ENCODE results near the gene CHIC2.

CHIC2 gene

DNA sequence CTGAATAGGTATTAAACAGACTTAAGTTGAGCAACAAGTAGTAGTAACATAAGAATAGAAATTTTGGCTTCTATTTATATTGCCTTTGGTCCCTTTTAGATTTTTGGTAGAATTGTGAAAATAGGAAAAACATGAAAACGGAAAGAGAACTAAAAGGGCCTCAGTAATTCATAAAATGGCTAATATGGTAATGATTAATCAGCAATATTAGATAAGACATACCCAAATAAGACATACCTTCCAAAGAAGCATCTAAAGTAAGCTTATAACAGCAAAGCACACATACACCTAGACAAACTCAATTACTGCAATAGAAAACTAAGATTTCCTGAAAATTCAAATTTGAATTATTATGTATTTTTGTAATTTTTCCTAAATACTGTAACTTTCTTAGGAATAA is 46.4 kb downstream of the CHIC2 start:
- no peak for TF ChIP-seq CTCF (IDR thresholded peaks at IDR 0.05; ENCODE audit: low read depth, low read length, missing control alignments)

GRCh38 chr4:54017308-54017707 is 47.1 kb downstream of the CHIC2 start:
- H3K4me3 ChIP-seq (ENCODE audit: low read depth, low read length), result no peak overlapping the region
- TF ChIP-seq CTCF (IDR thresholded peaks at IDR 0.05; ENCODE audit: low read depth, low read length, missing control alignments), result no peak
- DNase-seq (ENCODE audit: low read depth), result no peak

More for the DNA sequence above, 46.4 kb downstream of the CHIC2 start:
- no peak overlapping the region for H3K4me3 ChIP-seq (ENCODE audit: low read depth, low read length)
- no peak for DNase-seq (ENCODE audit: low read depth)

DNA sequence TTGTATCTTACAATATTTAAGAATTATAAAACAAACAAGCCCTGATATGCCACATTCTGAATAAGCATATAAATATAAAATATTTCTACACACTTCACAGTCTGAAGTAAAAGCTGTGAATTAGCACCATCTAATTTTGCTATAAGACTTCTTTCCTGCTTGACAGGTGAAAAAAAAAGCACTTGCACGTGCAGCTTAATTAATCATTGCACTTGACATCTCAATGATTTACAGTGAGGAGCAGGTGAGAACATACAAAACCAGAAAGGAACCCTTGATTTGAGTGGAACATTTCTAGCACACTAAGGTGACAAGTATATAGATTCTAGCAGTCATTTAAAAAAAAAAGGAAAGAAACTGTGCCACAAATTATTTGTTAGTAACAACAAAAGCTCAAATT is 47.9 kb downstream of the CHIC2 start:
- TF ChIP-seq CTCF (IDR thresholded peaks at IDR 0.05; ENCODE audit: low read depth, low read length, missing control alignments), result no peak
- no peak overlapping the region for H3K4me3 ChIP-seq (ENCODE audit: low read depth, low read length)
- DNase-seq (ENCODE audit: low read depth), result no peak

DNA sequence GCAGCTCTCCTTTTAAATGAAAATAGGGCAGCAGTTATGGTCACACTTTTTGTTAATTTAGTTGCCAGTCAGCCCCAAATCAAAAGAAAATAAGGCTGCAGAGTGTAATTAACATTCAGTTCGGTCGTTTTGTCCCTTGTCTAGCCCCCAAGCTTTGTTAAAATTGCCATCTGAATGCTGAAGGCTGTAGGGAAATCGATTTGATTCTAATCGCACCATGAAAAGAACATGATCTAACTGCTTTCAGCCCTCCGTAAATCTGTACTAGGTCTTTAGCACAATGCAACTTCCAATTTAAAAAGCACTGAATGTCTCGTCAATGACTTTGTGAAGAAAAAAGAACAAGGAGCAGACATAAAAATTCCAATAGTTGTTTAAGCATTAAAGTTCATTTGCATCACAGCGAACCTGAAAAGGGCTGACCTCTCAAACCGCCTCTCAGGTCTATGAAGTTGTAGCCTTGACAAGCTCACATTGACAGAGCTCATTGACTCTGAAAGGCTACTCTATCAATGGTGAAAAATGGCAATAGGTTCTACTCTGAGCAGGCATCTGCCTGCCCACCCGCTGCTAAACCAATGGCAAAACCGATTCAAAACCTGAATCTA is 48.9 kb downstream of the CHIC2 start:
- no peak for TF ChIP-seq CTCF (IDR thresholded peaks at IDR 0.05; ENCODE audit: low read depth, low read length, missing control alignments)
- no peak overlapping the region for H3K4me3 ChIP-seq (ENCODE audit: low read depth, low read length)
- DNase-seq (ENCODE audit: low read depth), result no peak

DNA sequence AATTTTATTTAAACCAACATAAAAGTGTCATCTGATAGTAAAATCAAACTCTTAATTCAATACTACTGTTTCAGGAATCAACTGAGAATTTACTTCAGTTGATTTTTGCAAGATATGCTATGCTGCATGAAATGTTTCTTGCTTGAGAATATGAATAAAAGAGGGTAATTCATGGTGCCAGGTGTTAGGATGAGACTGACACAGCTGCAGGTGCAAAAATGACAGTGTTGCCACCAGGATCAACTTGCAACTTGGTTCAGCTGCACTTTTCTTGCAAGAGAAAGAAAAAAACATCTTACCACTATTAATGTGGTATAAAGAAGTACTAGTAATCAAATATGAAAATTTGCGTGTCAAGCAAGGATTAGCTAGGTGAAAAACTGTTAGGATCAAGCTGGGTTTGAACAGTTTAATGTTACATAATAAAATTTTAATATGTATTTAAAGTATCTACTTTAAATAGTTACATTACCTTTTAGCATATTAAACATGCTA is 49.7 kb downstream of the CHIC2 start:
- DNase-seq (ENCODE audit: low read depth), result no peak
- TF ChIP-seq CTCF (IDR thresholded peaks at IDR 0.05; ENCODE audit: low read depth, low read length, missing control alignments), result no peak
- no peak overlapping the region for H3K4me3 ChIP-seq (ENCODE audit: low read depth, low read length)

GRCh38 chr4:54011201-54011600 is 53.2 kb downstream of the CHIC2 start:
- no peak for DNase-seq (ENCODE audit: low read depth)
- no peak overlapping the region for H3K4me3 ChIP-seq (ENCODE audit: low read depth, low read length)
- no peak for TF ChIP-seq CTCF (IDR thresholded peaks at IDR 0.05; ENCODE audit: low read depth, low read length, missing control alignments)

DNA sequence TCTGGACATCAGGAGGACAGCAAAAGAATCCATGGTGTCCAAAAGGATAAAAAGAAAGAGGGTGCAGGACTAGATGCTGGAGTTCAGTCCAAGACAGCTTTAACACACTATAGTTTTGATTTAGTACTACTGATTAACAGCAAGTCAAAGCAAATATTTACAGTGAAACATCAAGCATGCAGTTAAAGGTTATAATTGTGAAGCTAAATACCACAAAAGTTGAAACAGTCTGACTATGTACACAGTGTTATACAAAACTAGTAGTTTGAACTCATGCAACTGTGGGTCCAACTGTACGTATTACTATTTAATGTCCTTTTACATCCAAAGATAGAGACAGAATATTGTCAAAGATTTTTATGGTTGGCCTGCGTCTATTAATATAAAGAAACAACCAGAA is 57.6 kb downstream of the CHIC2 start:
- no peak for TF ChIP-seq CTCF (IDR thresholded peaks at IDR 0.05; ENCODE audit: low read depth, low read length, missing control alignments)
- no peak overlapping the region for H3K4me3 ChIP-seq (ENCODE audit: low read depth, low read length)
- DNase-seq (ENCODE audit: low read depth), result no peak

Data from GM12864 (cell line).